ENCODE results near the gene ICE2.

ICE2 gene

GRCh38 chr15:60478566-60479360, at the start of gene ICE2:
Gene ICE2, minus strand, starts transcription at chr15:60479142. Its CDS starts 1,165 bp downstream, at chr15:60477977.
- DNase-seq, result peak; percentile 96

GRCh38 chr15:60528530-60528929, 49.6 kb upstream of the ICE2 start:
- DNase-seq, result no peak

GRCh38 chr15:60527456-60527855, 48.5 kb upstream of the ICE2 start:
- no peak for DNase-seq

- peak; percentile 52 for DNase-seq
These were observed 47.2 kb upstream of the ICE2 start for GRCh38 chr15:60526127-60526616.

GRCh38 chr15:60525341-60526039, 46.5 kb upstream of the ICE2 start:
- no peak for DNase-seq

GRCh38 chr15:60523056-60523455, 44.1 kb upstream of the ICE2 start:
- DNase-seq, result no peak

- DNase-seq, result peak; percentile 81
These were observed 42.0 kb upstream of the ICE2 start for GRCh38 chr15:60520825-60521368.

GRCh38 chr15:60520013-60520824, 41.3 kb upstream of the ICE2 start:
- no peak for DNase-seq

GRCh38 chr15:60519218-60519617, 40.3 kb upstream of the ICE2 start:
- no peak for DNase-seq

GRCh38 chr15:60518511-60518910, 39.6 kb upstream of the ICE2 start:
- DNase-seq, result no peak

- no peak for DNase-seq
These were observed 35.4 kb upstream of the ICE2 start for GRCh38 chr15:60514261-60514881.

GRCh38 chr15:60513676-60514075, 34.7 kb upstream of the ICE2 start:
- DNase-seq, result no peak

- no peak for DNase-seq
These were observed 34.0 kb upstream of the ICE2 start for GRCh38 chr15:60512937-60513336.

- no peak for DNase-seq
These were observed 32.5 kb upstream of the ICE2 start for GRCh38 chr15:60511351-60512031.

GRCh38 chr15:60510006-60510405, 31.1 kb upstream of the ICE2 start:
- no peak for DNase-seq

- no peak for DNase-seq
These were observed 30.5 kb upstream of the ICE2 start for GRCh38 chr15:60509470-60509869.

GRCh38 chr15:60508442-60508841, 29.5 kb upstream of the ICE2 start:
- no peak for DNase-seq

- DNase-seq, result peak; percentile 44
These were observed 28.9 kb upstream of the ICE2 start for GRCh38 chr15:60507596-60508424.

GRCh38 chr15:60496853-60497252, 17.9 kb upstream of the ICE2 start:
- DNase-seq, result no peak

- no peak for DNase-seq
These were observed 15.2 kb upstream of the ICE2 start for GRCh38 chr15:60494108-60494507.

GRCh38 chr15:60493166-60493565, 14.2 kb upstream of the ICE2 start:
- no peak for DNase-seq

Data from activated naive CD4-positive, alpha-beta T cell treated with Interleukin-2 at 50 U/mL for 16 hours (primary cell).